ENCODE measurements around the gene AMZ1.
"Not testable (repeated sequence)": the region's sequence is repeated elsewhere in the genome, so short reads cannot be mapped to it uniquely, and the experiment has no call there.

The AMZ1 gene

GRCh38 chr7:2711895-2712675 lies 24.1 kb downstream of the AMZ1 start:
- DNase-seq (ENCODE audit: low read depth in 2 of 2), result no peak

DNA sequence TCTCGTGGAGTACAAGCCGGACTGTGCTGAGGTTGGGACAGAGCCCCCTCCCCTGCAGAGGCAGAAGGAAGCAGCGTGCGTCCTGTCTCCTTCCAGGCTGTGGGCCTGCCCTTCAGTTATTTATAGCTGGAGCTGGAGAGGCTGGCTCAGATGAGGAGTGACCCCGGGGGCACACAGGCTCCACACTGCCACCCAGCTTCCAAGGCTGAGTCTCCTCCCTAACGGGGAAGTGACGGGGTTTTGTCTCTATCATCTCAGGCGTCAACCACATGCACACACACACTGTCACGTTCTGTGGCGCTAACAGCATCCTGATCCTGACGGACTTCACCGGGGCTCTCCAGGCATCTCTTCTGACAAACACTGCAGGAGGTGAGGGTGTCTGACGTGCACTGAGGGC lies 25.4 kb downstream of the AMZ1 start:
- no peak for DNase-seq (ENCODE audit: low read depth in 2 of 2)

DNA sequence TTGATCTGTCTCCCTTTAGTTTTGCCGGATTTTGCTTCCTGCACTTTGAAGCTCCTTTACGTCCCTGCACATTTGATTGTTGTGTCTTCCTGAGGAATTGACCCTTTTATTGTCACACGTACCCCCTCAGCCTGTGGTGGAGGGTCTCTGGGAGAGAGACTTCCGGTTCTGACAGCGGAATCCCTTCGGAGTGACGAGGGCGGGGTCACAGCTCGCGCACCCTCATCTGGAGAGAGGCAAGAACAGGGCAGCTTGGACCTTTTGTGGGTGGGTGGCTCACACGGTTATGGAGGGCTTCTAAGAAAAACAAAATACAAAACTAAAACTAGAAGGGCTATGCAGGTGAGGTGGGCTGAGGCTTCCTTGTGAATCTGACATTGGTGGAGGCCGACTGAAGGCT lies 26.0 kb downstream of the AMZ1 start:
- DNase-seq (ENCODE audit: low read depth in 2 of 2), result no peak

GRCh38 chr7:2714636-2715035 lies 26.6 kb downstream of the AMZ1 start:
- DNase-seq (ENCODE audit: low read depth in 2 of 2), result no peak

GRCh38 chr7:2715341-2716231 lies 27.6 kb downstream of the AMZ1 start:
- DNase-seq (ENCODE audit: low read depth in 2 of 2), result no peak

DNA sequence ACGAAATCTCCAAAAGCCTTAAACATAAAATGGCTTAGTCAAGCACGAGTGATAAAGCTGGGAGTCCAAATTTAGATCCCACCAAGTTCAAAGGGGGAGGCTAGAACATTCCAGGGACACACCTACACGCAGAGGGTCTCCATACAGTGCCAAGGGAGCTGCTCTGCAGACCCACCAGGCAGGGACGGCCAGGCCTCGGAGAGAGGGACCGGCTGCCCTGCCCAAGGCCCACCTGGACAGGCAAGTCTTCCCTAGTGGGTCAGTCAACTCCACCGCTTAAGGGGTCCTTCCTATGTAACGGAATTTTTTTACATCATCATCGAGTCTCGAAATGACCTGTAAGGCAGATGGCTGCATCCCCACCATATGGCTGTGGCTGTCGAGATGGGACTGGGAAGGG lies 28.5 kb downstream of the AMZ1 start:
- DNase-seq (ENCODE audit: low read depth in 2 of 2), result no peak

DNA sequence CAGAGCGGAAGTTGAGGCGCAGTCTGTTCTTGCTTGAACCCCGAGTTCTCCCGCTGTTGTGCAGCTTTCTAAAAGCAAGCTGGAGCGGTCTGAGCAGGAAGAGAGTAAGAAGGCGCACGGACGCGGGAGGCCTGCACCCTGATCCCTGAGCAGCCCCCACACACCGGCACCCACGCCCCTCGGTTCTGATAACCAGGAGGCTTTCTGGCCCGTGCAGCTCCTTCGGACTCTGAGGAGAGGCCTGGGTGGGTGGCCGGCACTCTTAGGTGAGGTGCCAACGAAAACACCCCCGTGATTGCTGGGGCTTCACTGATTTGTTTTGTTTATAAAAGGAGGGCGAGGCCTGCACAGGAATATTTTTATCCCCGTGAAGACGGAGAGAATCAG lies 28.9 kb downstream of the AMZ1 start:
- no peak for DNase-seq (ENCODE audit: low read depth in 2 of 2)

DNA sequence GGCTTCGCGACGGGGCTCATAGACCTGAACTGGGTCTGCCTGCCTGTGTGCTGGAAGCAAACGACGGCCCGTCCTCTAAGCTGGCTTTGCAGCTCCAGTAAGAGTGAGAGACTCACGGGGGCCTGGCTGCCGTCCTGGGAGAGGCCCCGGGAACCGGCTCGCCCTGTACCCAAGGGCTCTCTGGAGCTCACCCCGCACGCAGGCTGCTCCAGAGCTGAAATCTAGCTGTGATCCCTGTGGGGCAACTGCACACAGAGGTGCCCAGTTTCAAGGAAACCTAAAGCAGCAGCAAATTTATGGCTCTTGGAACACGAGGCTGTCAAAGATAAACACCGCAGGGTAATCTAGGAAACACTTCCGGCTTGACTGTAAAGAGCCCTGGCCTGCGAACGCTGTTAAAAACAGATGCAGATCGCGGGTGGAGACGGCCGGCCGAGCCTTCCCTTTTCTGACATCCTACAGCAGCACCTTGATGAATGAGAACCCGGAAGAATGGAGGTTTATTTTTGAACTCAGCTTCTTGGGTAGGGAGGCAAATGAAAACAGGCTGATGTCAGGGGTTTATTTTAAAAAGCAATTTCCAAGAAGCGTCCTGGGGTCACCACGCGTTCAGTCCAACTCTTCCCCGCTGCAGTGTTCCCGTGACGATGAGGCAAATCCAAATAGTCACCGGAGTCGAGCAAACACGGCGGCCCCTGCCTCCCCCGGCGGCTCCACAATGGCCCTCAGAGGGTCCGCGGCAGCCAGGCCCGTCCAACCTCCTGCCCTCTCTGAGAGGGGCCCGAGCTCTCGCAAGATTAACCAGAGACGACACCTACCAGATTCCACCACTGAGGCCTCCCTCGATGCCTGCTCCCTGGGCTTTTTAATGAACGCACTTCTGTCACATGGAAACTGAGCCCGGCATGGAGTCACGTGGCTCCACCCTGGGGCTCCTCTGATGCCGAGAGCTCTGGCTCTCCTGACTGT lies 29.6 kb downstream of the AMZ1 start:
- no peak for DNase-seq (ENCODE audit: low read depth in 2 of 2)

- no peak for DNase-seq (ENCODE audit: low read depth in 2 of 2)
These were observed 30.4 kb downstream of the AMZ1 start for GRCh38 chr7:2718296-2718965.

DNA sequence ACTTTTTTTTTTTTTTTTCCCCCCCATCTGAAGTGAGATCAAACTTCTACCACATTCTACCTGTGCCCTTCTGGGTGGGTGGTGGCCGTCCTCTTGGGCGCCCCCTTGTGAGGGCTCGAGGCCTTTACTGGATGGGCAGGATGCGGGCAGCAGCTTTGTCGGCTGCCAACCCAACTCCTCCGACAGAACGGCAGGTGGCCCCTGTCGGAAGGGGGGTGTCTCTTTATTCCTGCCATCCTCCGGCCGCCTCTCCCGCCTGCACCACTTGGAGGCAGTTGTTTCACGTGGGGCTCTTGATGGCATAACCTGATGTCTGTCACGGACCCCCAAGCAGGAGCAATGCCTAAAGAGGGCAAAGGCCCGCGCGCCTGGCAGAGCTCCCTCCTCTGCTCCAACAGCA lies 31.0 kb downstream of the AMZ1 start:
- peak in 1 of 2 donors; percentile 34 for DNase-seq (ENCODE audit: low read depth in 2 of 2)

- no peak for DNase-seq (ENCODE audit: low read depth in 2 of 2)
These were observed 32.0 kb downstream of the AMZ1 start for GRCh38 chr7:2720024-2720423.

- DNase-seq (ENCODE audit: low read depth in 2 of 2), result no peak
These were observed 33.8 kb downstream of the AMZ1 start for GRCh38 chr7:2721842-2722241.

- DNase-seq (ENCODE audit: low read depth in 2 of 2), result no peak
These were observed 34.6 kb downstream of the AMZ1 start for GRCh38 chr7:2722591-2722990.

DNA sequence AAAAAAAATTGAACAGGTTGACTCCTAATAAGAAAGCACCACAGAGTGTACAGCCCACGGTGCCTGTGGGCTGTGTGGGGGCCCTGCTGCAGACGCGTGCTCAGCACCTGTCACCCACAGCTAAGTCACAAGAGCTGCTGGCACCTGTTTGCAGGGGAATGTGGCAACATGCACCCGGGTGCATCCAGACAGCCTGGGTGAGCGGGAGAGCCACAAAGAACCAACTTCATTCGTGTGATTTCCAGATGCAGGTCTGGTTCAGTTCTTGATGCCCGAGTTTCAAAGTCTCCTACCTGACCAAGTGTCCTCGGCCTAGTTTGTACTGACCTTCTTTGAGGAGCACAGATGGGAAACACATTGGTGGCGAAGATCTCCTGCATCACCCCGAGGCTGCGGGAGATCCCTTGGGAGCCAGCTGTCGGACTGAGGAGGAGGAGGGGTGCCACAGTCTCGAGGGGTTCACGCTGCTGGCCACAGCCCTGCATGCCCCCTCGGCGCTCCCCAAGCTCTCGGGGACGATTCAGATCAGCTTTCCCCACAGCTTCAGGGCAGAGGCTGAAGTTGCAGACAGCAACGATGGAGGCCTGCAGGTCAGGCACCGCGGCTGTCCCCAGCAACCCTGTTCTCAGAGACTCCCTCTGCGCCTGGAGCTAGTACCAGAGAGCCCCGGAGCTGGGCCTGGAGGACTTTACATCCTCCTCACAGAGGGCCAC lies 35.3 kb downstream of the AMZ1 start:
- no peak for DNase-seq (ENCODE audit: low read depth in 2 of 2)

GRCh38 chr7:2724036-2724435 lies 36.0 kb downstream of the AMZ1 start:
- DNase-seq (ENCODE audit: low read depth in 2 of 2), result not testable (repeated sequence)

- DNase-seq (ENCODE audit: low read depth in 2 of 2), result no peak
These were observed 36.6 kb downstream of the AMZ1 start for GRCh38 chr7:2724453-2725177.

GRCh38 chr7:2725178-2726105 lies 37.4 kb downstream of the AMZ1 start:
- no peak for DNase-seq (ENCODE audit: low read depth in 2 of 2)

GRCh38 chr7:2726316-2727018 lies 38.5 kb downstream of the AMZ1 start:
- no peak for DNase-seq (ENCODE audit: low read depth in 2 of 2)
